ENCODE data around the gene YPEL4.
"Not testable (repeated sequence)": the region's sequence is repeated elsewhere in the genome, so short reads cannot be mapped to it uniquely, and the experiment has no call there.

Gene YPEL4

GRCh38 chr11:57649826-57650738 is at the start of gene YPEL4:
TSS of gene YPEL4 (minus strand) at chr11:57649912. CDS start at chr11:57647107, 2,805 bp downstream.
- DNase-seq, result no peak

GRCh38 chr11:57698843-57699365 is 49.2 kb upstream of the YPEL4 start:
- no peak for DNase-seq

- DNase-seq, result not testable (repeated sequence)
These were observed 40.8 kb upstream of the YPEL4 start for GRCh38 chr11:57690474-57690873.

- DNase-seq, result no peak
These were observed 31.5 kb upstream of the YPEL4 start for GRCh38 chr11:57681168-57681567.

GRCh38 chr11:57680552-57680874 is 30.8 kb upstream of the YPEL4 start:
- no peak for DNase-seq

GRCh38 chr11:57679396-57679795 is 29.7 kb upstream of the YPEL4 start:
- no peak for DNase-seq

GRCh38 chr11:57675176-57675941 is 25.6 kb upstream of the YPEL4 start:
- no peak for DNase-seq

- DNase-seq, result no peak
These were observed 24.5 kb upstream of the YPEL4 start for GRCh38 chr11:57674251-57674650.

- DNase-seq, result no peak
These were observed 18.7 kb upstream of the YPEL4 start for GRCh38 chr11:57668434-57668782.

GRCh38 chr11:57667736-57668433 is 18.2 kb upstream of the YPEL4 start, which contains the start of gene ZDHHC5:
TSS of gene ZDHHC5 (plus strand) at chr11:57668114. CDS start at chr11:57673091, 4,977 bp downstream.
- no peak for DNase-seq

GRCh38 chr11:57667117-57667735 is 17.5 kb upstream of the YPEL4 start:
- DNase-seq, result peak; percentile 92

GRCh38 chr11:57663975-57664374 is 14.3 kb upstream of the YPEL4 start:
- no peak for DNase-seq

- DNase-seq, result no peak
These were observed 13.2 kb upstream of the YPEL4 start for GRCh38 chr11:57662893-57663292.

- DNase-seq, result no peak
These were observed 10.0 kb upstream of the YPEL4 start for GRCh38 chr11:57659669-57660068.

GRCh38 chr11:57658023-57658361 is 8.3 kb upstream of the YPEL4 start:
- no peak for DNase-seq

- DNase-seq, result peak; percentile 89
These were observed 7.7 kb upstream of the YPEL4 start, which contains the start of gene CLP1 for GRCh38 chr11:57657194-57658022. TSS of gene CLP1 (plus strand) at chr11:57657762. CDS start at chr11:57659477, 1,715 bp downstream.

- no peak for DNase-seq
These were observed 7.1 kb upstream of the YPEL4 start for GRCh38 chr11:57656885-57657193.

GRCh38 chr11:57653163-57653562 is 3.5 kb upstream of the YPEL4 start:
- DNase-seq, result no peak

GRCh38 chr11:57652662-57653061 is 3.0 kb upstream of the YPEL4 start:
- DNase-seq, result no peak

- not testable (repeated sequence) for DNase-seq
These were observed 2.5 kb upstream of the YPEL4 start for GRCh38 chr11:57652230-57652629.

GRCh38 chr11:57651408-57651807 is 1.7 kb upstream of the YPEL4 start:
- no peak for DNase-seq

GRCh38 chr11:57650739-57651090 is 1.0 kb upstream of the YPEL4 start:
- DNase-seq, result no peak
